Measurements from ENCODE around the gene HSFX1.

HSFX1 gene

GRCh38 chrX:149799095-149799714 is 25.3 kb downstream of the HSFX1 start:
- H3K27ac Mint-ChIP-seq = no peak overlapping the region

GRCh38 chrX:149799938-149800337 is 26.1 kb downstream of the HSFX1 start:
- H3K4me1 Mint-ChIP-seq = no peaks in the 10 kb centered on the region
- H3K36me3 Mint-ChIP-seq (ENCODE audit: low read depth) = no peaks in the 10 kb centered on the region
- peaks cover 35% of the 10 kb centered on the region for H3K9me3 Mint-ChIP-seq
- H3K27ac Mint-ChIP-seq = no peak overlapping the region
- H3K27me3 Mint-ChIP-seq (ENCODE audit: low read depth) = no peaks in the 10 kb centered on the region
- no peak for TF ChIP-seq CTCF (IDR thresholded peaks at IDR 0.05; ENCODE audit: unreplicated experiment in 3 of 3)
- no peak overlapping the region for H3K4me3 Mint-ChIP-seq

More at GRCh38 chrX:149799095-149799714, 25.3 kb downstream of the HSFX1 start:
- no peak for TF ChIP-seq CTCF (IDR thresholded peaks at IDR 0.05; ENCODE audit: unreplicated experiment in 3 of 3)
- H3K36me3 Mint-ChIP-seq (ENCODE audit: low read depth) = no peaks in the 10 kb centered on the region
- H3K27me3 Mint-ChIP-seq (ENCODE audit: low read depth) = no peaks in the 10 kb centered on the region
- peaks cover 30% of the 10 kb centered on the region for H3K9me3 Mint-ChIP-seq
- H3K4me3 Mint-ChIP-seq = no peak overlapping the region
- H3K4me1 Mint-ChIP-seq = no peaks in the 10 kb centered on the region

GRCh38 chrX:149803458-149804062 is 29.7 kb downstream of the HSFX1 start:
- no peak for TF ChIP-seq CTCF (IDR thresholded peaks at IDR 0.05; ENCODE audit: unreplicated experiment in 3 of 3)
- Mint-ChIP-seq H3K27ac (no peak overlapping the region), H3K4me3 (no peak overlapping the region), H3K4me1 (no peaks in the 10 kb centered on the region), H3K9me3 (peaks cover 27% of the 10 kb centered on the region), H3K36me3 (ENCODE audit: low read depth) (no peaks in the 10 kb centered on the region), H3K27me3 (ENCODE audit: low read depth) (no peaks in the 10 kb centered on the region)

GRCh38 chrX:149804102-149804501 is 30.2 kb downstream of the HSFX1 start:
- Mint-ChIP-seq H3K4me1 (no peaks in the 10 kb centered on the region), H3K4me3 (no peak overlapping the region), H3K9me3 (peaks cover 27% of the 10 kb centered on the region), H3K36me3 (ENCODE audit: low read depth) (no peaks in the 10 kb centered on the region), H3K27ac (no peak overlapping the region), H3K27me3 (ENCODE audit: low read depth) (no peaks in the 10 kb centered on the region)
- no peak for TF ChIP-seq CTCF (IDR thresholded peaks at IDR 0.05; ENCODE audit: unreplicated experiment in 3 of 3)

GRCh38 chrX:149807747-149808458 is 34.0 kb downstream of the HSFX1 start:
- Mint-ChIP-seq H3K27ac (no peak overlapping the region), H3K4me1 (no peaks in the 10 kb centered on the region), H3K9me3 (peaks cover 16% of the 10 kb centered on the region), H3K36me3 (ENCODE audit: low read depth) (no peaks in the 10 kb centered on the region), H3K27me3 (ENCODE audit: low read depth) (no peaks in the 10 kb centered on the region), H3K4me3 (no peak overlapping the region)
- no peak for TF ChIP-seq CTCF (IDR thresholded peaks at IDR 0.05; ENCODE audit: unreplicated experiment in 3 of 3)
